Uterus (tissue), 2 donors: ENCODE measurements around the gene GSTT2.
"Not testable (repeated sequence)": the region's sequence is repeated elsewhere in the genome, so short reads cannot be mapped to it uniquely, and the experiment has no call there.

Experiments
- POLR2A ChIP-seq, 2 donors: fragments of 450-650 bp; IDR thresholded peaks; one replicate each; pipeline ENCODE4 v1.6.1; 2016; ENCODE audit warnings: antibody characterized with exemption in 2 of 2, mild to moderate bottlenecking in 1 of 2, moderate library complexity in 1 of 2
- TF ChIP-seq, protein P1 (sequence below), 4 experiments: fragments of 200-600 bp in 2 of 4; fragments of 450-650 bp in 2 of 4; sonication (generic) in 2 of 4; IDR thresholded peaks; one replicate each; pipeline ENCODE4 v1.5.1; 2016 to 2019; ENCODE audit warnings: antibody characterized with exemption in 4 of 4, mild to moderate bottlenecking in 2 of 4, moderate library complexity in 1 of 4

DNA sequence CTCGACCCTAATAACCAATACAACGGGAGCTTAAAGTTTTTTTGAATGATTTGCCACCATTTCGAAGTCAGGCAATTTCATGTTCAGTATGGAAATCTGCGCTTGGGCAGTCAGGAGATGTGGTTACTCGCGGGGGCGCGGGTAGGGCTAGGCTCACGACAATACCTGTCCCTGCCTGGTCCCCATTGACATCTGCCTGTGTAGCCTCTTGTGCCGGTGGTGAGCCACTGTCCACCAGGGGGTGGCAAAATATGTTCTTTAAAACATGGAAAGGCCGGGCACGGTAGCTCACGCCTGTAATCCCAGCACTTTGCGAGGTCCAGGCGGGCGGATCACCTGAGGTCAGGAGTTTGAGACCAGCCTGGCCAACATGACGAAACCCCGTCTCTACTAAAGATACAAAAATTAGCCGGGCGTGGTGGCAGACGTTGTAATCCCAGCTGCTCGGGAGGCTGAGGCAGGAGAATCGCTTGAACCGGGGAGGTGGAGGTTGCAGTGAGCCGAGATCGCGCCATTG lies 5.0 kb upstream of the GSTT2 start:
- TF ChIP-seq, protein P1, sequence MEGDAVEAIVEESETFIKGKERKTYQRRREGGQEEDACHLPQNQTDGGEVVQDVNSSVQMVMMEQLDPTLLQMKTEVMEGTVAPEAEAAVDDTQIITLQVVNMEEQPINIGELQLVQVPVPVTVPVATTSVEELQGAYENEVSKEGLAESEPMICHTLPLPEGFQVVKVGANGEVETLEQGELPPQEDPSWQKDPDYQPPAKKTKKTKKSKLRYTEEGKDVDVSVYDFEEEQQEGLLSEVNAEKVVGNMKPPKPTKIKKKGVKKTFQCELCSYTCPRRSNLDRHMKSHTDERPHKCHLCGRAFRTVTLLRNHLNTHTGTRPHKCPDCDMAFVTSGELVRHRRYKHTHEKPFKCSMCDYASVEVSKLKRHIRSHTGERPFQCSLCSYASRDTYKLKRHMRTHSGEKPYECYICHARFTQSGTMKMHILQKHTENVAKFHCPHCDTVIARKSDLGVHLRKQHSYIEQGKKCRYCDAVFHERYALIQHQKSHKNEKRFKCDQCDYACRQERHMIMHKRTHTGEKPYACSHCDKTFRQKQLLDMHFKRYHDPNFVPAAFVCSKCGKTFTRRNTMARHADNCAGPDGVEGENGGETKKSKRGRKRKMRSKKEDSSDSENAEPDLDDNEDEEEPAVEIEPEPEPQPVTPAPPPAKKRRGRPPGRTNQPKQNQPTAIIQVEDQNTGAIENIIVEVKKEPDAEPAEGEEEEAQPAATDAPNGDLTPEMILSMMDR (IDR thresholded peaks at IDR 0.05) = not testable (repeated sequence)
- not testable (repeated sequence) for TF ChIP-seq POLR2A (IDR thresholded peaks at IDR 0.05)
